Pancreas (tissue), 10 donors: ENCODE results near the gene AUTS2. TPM values are rescaled to one million over a fixed set of nuclear protein-coding genes. Genes with fewer than 3 reads are reported as not detected.

Experiments
- ATAC-seq, 4 donors: fragments of 200-7000 bp; cut with Tn5 transposase; one replicate each; pipeline versions ENCODE4 v1.8.0 to v1.9.1; 2020; ENCODE audit warnings: mild to moderate bottlenecking in 4 of 4, moderate library complexity in 4 of 4
- DNase-seq, 6 donors: peaks; one replicate each; pipeline ENCODE4 v3.0.0-alpha.2; 2020
- FAIRE-seq: peaks from 2 replicates; lab custom pipeline; 2012; peaks lifted over from hg19 to GRCh38; lab: Jason Lieb, UNC
- H3K27ac ChIP-seq, 4 donors: fragments of 200-600 bp; sonication (generic); 1 replicate in 3 of 4; 2 replicates in 1 of 4; pipeline versions ENCODE4 v1.5.0 to v1.8.0; 2020
- H3K27me3 ChIP-seq, 4 donors: fragments of 200-600 bp; one replicate each; pipeline ENCODE4 v1.8.0; 2021
- H3K36me3 ChIP-seq, 3 donors: fragments of 200-600 bp; sonication (generic) in 1 of 3; one replicate each; pipeline versions ENCODE4 v1.5.0 to v1.8.0; 2020 to 2021
- H3K4me1 ChIP-seq, 3 donors: fragments of 200-600 bp; one replicate each; pipeline ENCODE4 v1.8.0; 2021
- H3K4me3 ChIP-seq, 4 donors: fragments of 200-600 bp; sonication (generic) in 2 of 4; one replicate each; pipeline versions ENCODE4 v1.5.0 to v1.8.0; 2020 to 2021
- H3K9me3 ChIP-seq, 4 donors: fragments of 200-600 bp; one replicate each; pipeline ENCODE4 v1.8.0; 2021
- CTCF ChIP-seq, 4 donors: fragments of 200-600 bp; sonication (generic) in 3 of 4; IDR thresholded peaks; one replicate each; pipeline versions ENCODE4 v1.5.0 to v1.8.0; 2021; ENCODE audit warnings: antibody characterized with exemption in 4 of 4
- WGBS, 2 donors: extraction: QIAGEN DNeasy Blood & Tissue Kit; methylation state at CpG; one replicate each; pipeline ENCODE4 v1.1.7; 2013; 5-methylcytosine and 5-hydroxymethylcytosine counted together
- intact Hi-C, 3 donors: fragments of 100-400 bp; cut with DNase I; formaldehyde crosslinking; loops; one replicate each; pipeline versions ENCODE4 v1.11.1 to v1.14.2; 2022
- polyA plus RNA-seq, 2 donors: library from polyadenylated mRNA; stranded (reverse); fragments of 200-250 nt; gene quantifications; one replicate each; pipeline ENCODE4 v1.2.3, GENCODE V29; 2013
- total RNA-seq, 6 donors: library from RNA; stranded (reverse); fragmentation: NEBNext Ultra II Directional in 4 of 6; extraction: Animal tissue kit (Norgen Biotek cat#: 25700) in 4 of 6; gene quantifications; one replicate each; pipeline versions ENCODE4 v1.2.1 to v1.2.4, GENCODE V29; 2021 to 2023
- donor health status: healthy with polysubstance abuse.
- donor health status: DM: no; HTN: no; CAD: no; lungs with moderate emphysema.
- donor health status: DM: no; HTN: no; CAD: no.
- donor health status: control.
- donor health status: control.
- donor health status: Bipolar disorder and iron deficiency.
- donor health status: DM: yes; HTN: yes; CAD: no.
- donor health status: DM: no; HTN: no; CAD: no.
- donor health status: DM: no; HTN: no; CAD: no.
- donor health status: DM: yes; HTN: yes; CAD: no.

AUTS2 gene
- total and polyA plus RNA-seq, 8 donors: 5.8 to 16.8 (median 9.9) TPM

GRCh38 chr7:69895446-69895845 lies 297.2 kb downstream of the AUTS2 start:
- no peaks in the 10 kb centered on the region for H3K36me3 ChIP-seq
- no peak for TF ChIP-seq CTCF (IDR thresholded peaks at IDR 0.05)
- no peaks in the 10 kb centered on the region for H3K27me3 ChIP-seq
- no peak overlapping the region for H3K27ac ChIP-seq
- no peaks in the 10 kb centered on the region for H3K9me3 ChIP-seq
- no peaks in the 10 kb centered on the region for H3K4me1 ChIP-seq
- FAIRE-seq (no peak), ATAC-seq (no peak), DNase-seq (no peak)
- no peak overlapping the region for H3K4me3 ChIP-seq
- 65 to 68% methylated on average over 2 of the region's 2 CpGs for WGBS, 2 donors
- intact Hi-C loops: no loop called here

- FAIRE-seq: no peak
- Histone ChIP-seq H3K36me3 (no peaks in the 10 kb centered on the region), H3K27ac (no peak overlapping the region), H3K4me3 (no peak overlapping the region), H3K9me3 (no peaks in the 10 kb centered on the region), H3K27me3 (no peaks in the 10 kb centered on the region), H3K4me1 (no peaks in the 10 kb centered on the region)
- 81 to 90% methylated on average over 5 of the region's 5 CpGs for WGBS, 2 donors
- intact Hi-C loops: no loop called here
- no peak for DNase-seq
- no peak for ATAC-seq
- TF ChIP-seq CTCF (IDR thresholded peaks at IDR 0.05): no peak
Observed at GRCh38 chr7:69896121-69896520, 297.8 kb downstream of the AUTS2 start.

- no peak for TF ChIP-seq CTCF (IDR thresholded peaks at IDR 0.05)
- ATAC-seq (no peak), DNase-seq (no peak), FAIRE-seq (no peak)
- Histone ChIP-seq H3K27ac (no peak overlapping the region), H3K4me3 (no peak overlapping the region), H3K27me3 (no peaks in the 10 kb centered on the region), H3K4me1 (no peaks in the 10 kb centered on the region), H3K36me3 (no peaks in the 10 kb centered on the region), H3K9me3 (no peaks in the 10 kb centered on the region)
- 20 to 21% methylated on average over 2 of the region's 2 CpGs for WGBS, 2 donors
- intact Hi-C loops: no loop called here
Observed at GRCh38 chr7:69898189-69898588, 299.9 kb downstream of the AUTS2 start.

- FAIRE-seq: no peak
- ATAC-seq: no peak
- intact Hi-C loops: no loop called here
Observed at GRCh38 chr7:69903410-69903809, 305.1 kb downstream of the AUTS2 start.

More at GRCh38 chr7:69903410-69903809, 305.1 kb downstream of the AUTS2 start:
- H3K9me3 ChIP-seq: no peaks in the 10 kb centered on the region
- H3K4me3 ChIP-seq: no peak overlapping the region
- TF ChIP-seq CTCF (IDR thresholded peaks at IDR 0.05): no peak
- H3K27ac ChIP-seq: no peak overlapping the region
- no peaks in the 10 kb centered on the region for H3K4me1 ChIP-seq
- no peak for DNase-seq
- H3K27me3 ChIP-seq: no peaks in the 10 kb centered on the region
- H3K36me3 ChIP-seq: no peaks in the 10 kb centered on the region
